ENCODE results near the gene CNTNAP2.

Gene CNTNAP2

GRCh38 chr7:146449625-146450024 lies 333.0 kb downstream of the CNTNAP2 start:
- DNase-seq: no peak

- no peak for DNase-seq
Measured at GRCh38 chr7:146455091-146455655, 338.6 kb downstream of the CNTNAP2 start.

- no peak for DNase-seq
Measured at GRCh38 chr7:146479040-146479439, 362.4 kb downstream of the CNTNAP2 start.

DNA sequence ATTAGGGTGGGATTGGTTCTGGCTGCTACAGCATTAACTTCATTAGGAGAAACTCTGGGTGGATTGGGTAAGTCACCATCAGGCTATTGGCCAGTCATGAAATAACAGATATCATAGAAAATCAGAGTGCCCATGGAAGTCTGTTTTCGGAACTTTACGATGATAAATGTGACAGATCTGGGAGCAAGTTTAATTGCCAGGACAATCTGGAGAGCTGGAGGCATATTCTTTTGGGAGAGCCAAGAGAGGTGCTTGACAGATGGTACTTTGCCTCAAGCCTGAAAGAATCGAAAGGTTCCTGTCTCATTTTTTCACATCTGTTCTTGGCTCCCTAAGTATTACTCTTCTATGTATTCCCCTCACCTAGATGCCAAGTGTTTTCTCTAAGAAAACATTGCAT lies 369.9 kb downstream of the CNTNAP2 start:
- DNase-seq: no peak

DNA sequence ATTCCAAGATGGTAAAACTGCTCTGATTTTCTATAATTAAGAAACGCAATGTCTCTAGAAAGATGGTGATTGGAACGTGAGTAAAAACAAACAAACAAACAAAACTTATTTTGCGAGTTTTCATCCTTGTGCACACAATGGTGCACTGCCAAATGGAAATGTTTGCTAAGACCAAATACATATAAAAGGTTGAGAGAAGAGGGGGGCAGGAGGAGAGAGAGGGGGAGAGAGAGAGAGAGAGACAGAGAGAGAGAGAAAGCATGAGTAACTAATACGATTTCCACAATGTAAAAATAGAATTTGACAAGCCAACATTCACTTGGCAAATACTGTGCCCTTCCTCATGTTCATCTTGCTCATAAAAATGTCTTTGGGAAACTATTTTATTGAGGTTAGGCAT lies 375.4 kb downstream of the CNTNAP2 start:
- DNase-seq: no peak

DNA sequence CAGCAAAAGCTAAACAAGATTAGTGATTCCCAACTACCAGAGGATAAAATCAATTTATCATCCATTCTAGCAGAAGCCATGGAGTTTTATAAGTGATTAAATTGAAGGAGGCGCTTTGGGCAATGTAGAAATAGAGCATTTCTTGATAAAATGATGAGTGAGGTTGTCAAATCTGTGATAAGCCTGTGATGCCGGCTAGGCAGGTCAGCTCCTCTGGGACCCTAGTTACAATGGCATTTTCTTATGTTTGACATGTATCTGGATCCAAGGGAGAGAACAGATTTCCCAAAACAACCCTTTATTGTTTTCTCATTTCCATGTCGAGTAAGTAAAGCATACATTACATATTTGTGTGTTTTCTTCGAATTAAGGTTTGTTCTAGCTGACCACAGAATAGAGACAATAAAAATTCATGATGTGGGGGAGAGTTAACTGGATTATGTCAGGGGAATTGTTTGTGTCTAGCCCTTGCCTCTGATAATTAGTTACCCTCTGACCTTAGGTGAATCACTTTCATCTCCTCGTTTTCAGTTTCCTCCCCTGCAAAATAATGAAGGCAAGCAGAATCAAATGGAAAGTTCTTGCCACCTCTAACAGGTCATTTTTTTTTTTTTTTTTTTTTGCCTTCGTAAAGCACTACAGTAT lies 378.5 kb downstream of the CNTNAP2 start:
- no peak for DNase-seq

- no peak for DNase-seq
Measured at GRCh38 chr7:146496657-146497056, 380.1 kb downstream of the CNTNAP2 start.

- DNase-seq: no peak
Measured at GRCh38 chr7:146499970-146500369, 383.4 kb downstream of the CNTNAP2 start.

- no peak for DNase-seq
Measured at GRCh38 chr7:146503844-146504243, 387.2 kb downstream of the CNTNAP2 start.

DNA sequence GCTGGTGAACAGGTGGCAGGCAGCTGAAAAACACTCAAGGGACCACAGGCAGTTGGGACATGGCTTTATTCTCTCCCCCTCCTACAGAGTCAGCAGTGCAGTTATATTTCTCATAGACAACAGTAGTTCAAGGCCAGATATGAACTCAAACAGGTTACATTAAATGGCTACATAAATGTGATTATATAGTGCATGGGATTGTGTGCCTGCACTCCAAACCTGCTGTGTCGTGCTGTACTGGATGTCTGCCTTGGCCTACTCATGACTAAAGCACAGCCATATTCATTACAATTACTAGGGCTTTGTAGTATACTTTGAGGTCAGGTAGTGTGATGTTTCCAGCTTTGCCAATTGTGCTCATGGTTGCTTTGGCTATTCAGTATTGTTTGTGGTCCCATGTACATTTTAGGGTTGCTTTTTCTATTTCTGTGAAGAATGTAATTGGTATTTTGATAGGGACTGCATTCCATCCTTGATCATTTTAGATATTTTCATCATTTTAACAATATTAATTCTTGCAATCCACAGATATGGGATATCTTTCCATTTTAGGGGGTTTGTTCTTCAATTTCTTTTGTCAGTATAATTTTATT lies 393.6 kb downstream of the CNTNAP2 start:
- no peak for DNase-seq

DNA sequence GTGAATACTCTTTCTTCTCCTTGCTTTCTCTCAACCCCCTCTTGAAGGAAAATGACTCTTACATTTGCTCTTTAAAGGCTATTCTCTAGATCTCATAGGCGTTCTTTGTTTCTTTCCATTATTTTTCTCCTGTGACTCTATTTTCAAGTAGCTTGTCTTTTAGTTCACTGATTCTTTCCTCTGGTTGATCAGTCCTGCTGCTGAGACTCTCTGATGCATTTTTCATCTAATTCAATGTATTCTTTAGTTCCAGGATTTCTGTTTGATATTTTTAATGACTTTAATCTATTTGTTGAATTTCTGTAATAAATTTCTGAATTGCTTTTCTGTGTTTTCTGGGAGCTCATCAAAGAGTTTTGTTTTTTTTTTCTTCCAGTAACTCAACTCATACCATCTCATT lies 397.7 kb downstream of the CNTNAP2 start:
- DNase-seq: no peak

DNA sequence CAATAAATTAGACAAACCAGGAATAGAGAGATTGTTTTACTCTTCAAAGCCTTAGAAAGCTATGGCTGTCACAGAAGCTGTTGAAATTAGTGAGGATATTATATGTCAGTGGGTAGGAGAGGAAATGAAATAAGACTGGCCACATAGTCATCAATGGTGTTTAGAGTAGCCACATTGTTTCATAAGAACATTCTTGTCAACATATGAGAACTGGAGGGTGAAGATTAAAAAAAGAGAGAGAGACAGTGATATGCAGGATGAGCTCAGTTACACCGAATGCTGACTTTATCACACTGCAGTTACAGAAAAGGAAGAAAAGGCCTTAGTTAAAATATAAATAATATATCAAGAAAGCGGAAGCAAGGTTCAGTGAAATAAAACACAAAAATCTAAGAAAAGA lies 412.0 kb downstream of the CNTNAP2 start:
- no peak for DNase-seq

DNA sequence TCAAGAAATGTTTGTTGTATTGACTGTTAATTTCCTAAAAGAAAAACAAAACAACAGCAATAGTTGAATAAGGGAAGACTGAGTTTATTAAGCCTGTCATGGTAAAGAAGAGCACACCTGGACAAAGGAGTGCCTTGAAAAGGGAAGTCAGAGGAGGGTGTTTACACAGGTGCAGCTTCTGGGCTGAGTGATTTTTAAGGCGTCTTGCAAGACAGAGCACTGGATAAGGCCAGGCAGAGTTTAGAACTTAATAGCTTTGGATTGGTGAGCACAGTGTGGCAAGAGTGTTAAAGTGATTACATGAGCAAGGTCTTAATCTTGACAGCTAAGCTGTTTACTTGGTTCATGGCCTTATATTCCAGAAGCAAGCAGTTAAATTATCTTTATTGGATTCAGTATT lies 423.2 kb downstream of the CNTNAP2 start:
- no peak for DNase-seq

GRCh38 chr7:146542101-146542500 lies 425.5 kb downstream of the CNTNAP2 start:
- DNase-seq: no peak

DNA sequence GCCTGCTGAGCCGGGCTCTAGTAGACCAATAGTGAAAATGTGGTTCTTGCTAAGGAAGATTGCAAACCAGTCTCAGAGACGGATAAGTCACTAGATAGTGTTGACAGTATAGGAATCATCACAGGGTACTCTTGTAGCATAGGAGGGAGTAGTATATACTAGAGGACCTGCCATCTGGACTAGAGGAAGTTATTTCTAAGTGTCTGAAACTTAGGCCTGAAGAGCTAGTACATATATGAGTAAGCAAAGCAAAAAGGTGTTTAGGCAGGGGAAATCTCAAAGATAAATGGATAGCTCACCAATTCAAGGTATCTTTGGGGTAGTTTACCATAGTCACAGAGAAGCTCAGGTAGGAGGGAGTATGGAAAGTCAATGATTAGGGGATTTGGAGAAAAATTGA lies 428.1 kb downstream of the CNTNAP2 start:
- no peak for DNase-seq

GRCh38 chr7:146548816-146549215 lies 432.2 kb downstream of the CNTNAP2 start:
- DNase-seq: no peak

DNA sequence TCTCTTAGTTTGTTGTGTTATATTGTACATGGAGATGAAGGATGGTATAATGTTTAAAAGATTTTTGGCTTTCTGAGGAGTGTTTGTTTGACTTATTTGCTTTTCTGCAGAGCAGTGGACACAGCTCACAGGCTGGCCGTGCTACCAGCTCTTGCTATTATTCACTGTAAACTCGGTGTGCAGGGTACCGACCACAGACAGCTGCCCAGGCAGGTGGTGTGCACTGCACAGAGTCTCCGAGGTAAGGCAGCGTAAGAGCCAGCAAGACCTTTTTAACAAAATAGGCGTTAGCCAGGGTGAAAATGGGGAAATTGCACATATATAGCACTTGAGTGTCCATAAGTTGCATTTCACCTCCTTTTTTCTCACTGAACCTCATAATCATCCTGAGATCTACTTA lies 438.0 kb downstream of the CNTNAP2 start:
- no peak for DNase-seq

DNA sequence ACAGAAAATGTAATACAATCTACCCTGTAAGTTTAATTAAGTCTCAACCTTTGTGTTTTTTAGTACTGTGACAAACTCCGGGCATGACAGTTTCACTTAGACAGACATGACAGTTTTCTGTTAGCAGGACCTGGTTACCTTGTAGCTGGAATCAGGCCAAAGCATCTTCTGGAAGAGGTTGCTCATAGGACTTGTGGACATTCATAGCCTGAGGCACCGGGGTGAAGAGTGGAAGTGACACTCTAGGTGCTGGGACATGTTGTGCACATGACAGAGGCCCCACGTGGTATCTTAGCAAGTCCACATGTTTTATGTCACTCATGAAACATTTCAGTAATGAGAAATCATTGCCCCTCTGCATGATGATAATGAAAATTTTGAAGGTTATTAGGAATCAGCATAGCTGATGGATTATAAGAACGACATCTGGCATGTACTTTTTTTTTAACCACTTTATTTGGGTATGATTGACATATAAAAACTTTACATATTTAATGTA lies 441.4 kb downstream of the CNTNAP2 start:
- peak; percentile 41 for DNase-seq

DNA sequence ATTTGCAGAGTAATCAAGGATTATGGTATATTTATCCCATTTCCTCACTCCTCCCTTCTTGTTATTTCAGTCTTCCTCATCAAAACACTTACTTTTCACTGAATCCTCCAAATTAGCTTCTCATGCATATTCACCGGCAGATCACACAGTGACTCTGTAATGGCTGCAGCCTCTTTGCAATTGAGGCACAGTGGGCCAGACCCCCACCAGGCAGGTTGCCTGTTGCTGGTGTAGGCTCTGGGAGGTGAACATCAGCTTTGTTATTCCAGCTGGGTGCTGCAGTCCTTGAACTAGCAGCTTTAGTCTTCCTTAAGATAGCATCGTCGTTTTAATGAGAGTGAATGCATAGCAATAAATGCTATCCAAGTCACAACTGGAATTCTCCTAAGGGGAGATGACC lies 449.3 kb downstream of the CNTNAP2 start:
- no peak for DNase-seq

- no peak for DNase-seq
Measured at GRCh38 chr7:146575903-146576302, 459.3 kb downstream of the CNTNAP2 start.

DNA sequence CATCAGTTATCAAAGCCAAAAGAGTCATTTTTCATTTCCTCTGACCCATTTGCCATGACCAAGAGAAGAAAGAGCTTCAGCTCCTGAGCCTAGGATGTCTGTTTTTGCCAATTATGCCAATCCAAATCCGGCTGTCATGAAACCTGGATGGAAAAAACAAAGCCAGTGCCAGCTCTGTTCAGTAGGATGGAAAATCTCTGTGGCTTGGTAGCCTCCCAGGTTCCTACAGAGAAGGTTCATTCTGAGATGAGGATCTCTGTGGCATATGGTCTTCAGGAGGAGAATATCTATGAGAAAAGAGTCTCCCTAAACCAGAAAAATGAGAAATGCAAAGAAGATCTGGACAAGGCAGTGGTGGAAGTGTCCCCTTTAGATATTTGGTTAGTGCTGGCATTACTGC lies 475.4 kb downstream of the CNTNAP2 start:
- DNase-seq: no peak

GRCh38 chr7:146606628-146607027 lies 490.0 kb downstream of the CNTNAP2 start:
- no peak for DNase-seq

DNA sequence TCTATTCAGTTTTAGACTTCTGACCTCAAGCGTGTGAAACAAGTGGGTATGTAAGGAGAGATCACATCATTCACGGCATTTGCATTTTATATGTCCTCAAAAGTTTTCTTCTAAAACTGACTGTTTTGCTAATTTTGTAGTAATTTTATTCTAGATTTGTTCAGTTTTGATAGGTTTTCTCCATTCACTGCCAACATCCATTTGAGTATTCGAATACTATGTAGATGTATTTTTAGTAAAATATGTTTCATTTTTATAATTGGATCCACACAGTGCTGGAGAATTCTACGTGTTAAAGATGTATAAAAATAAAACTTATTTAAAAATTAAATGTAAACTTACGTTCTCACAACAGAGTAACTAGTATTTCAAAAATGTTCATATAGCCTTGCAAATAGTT lies 503.0 kb downstream of the CNTNAP2 start:
- DNase-seq: no peak

DNA sequence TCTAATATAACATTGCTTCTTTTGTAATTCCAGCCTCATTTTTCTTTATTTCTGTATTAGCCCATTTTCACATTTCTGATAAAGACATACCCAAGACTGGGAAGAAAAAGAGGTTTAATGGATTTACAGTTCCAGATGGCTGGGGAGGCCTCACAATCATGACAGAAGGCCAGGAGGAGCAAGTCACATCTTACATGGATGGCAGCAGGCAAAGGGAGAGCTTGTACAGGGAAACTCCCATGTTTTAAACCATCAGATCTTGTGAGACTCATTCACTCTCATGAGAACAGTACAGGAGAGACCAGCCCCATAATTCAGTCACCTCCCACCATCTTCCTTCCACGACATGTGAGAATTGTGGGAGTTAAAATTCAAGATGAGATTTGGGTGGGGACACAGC lies 510.3 kb downstream of the CNTNAP2 start:
- DNase-seq: no peak

All from islet precursor cell (in vitro differentiated cells).